Uterus (tissue), 2 donors: ENCODE data around the gene PTHLH.

Source experiments
- POLR2A ChIP-seq, 2 donors: fragments of 450-650 bp; IDR thresholded peaks; one replicate each; pipeline ENCODE4 v1.6.1; 2016; ENCODE audit warnings: antibody characterized with exemption in 2 of 2, mild to moderate bottlenecking in 1 of 2, moderate library complexity in 1 of 2
- TF ChIP-seq, protein P1 (sequence below), 4 experiments: fragments of 200-600 bp in 2 of 4; fragments of 450-650 bp in 2 of 4; sonication (generic) in 2 of 4; IDR thresholded peaks; one replicate each; pipeline ENCODE4 v1.5.1; 2016 to 2019; ENCODE audit warnings: antibody characterized with exemption in 4 of 4, mild to moderate bottlenecking in 2 of 4, moderate library complexity in 1 of 4

DNA sequence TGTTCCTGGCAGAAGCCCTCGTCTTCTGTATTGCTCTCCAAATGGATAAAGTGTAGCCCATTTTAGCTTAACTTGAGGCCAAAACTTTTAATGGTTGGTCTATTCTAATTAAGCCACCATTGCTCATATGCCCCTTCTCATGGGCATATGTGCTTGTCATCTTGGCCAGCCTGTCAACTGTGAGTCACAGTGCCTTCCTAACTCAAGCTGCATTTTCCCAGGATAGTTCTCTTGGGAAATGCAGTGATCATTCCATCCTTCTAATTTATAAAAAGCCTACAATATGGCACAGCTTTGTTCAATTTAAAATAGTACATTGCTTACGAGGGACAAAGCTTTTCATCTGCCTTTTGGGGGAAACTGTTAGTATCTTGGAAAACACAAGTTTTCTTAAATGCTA, 6.6 kb downstream of the PTHLH start:
- TF ChIP-seq, protein P1, sequence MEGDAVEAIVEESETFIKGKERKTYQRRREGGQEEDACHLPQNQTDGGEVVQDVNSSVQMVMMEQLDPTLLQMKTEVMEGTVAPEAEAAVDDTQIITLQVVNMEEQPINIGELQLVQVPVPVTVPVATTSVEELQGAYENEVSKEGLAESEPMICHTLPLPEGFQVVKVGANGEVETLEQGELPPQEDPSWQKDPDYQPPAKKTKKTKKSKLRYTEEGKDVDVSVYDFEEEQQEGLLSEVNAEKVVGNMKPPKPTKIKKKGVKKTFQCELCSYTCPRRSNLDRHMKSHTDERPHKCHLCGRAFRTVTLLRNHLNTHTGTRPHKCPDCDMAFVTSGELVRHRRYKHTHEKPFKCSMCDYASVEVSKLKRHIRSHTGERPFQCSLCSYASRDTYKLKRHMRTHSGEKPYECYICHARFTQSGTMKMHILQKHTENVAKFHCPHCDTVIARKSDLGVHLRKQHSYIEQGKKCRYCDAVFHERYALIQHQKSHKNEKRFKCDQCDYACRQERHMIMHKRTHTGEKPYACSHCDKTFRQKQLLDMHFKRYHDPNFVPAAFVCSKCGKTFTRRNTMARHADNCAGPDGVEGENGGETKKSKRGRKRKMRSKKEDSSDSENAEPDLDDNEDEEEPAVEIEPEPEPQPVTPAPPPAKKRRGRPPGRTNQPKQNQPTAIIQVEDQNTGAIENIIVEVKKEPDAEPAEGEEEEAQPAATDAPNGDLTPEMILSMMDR (IDR thresholded peaks at IDR 0.05) = no peak
- TF ChIP-seq POLR2A (IDR thresholded peaks at IDR 0.05) = no peak
